PFSK-1 (cell line): ENCODE measurements around the gene PSEN2.

ENCODE experiments used
- POLR2AphosphoS5 ChIP-seq: IDR thresholded peaks from 2 replicates; pipeline ENCODE4 v1.6.1; 2012; ENCODE audit warnings: low read depth, mild to moderate bottlenecking, control low read depth, low read length, moderate library complexity
- REST ChIP-seq, 2 experiments: IDR thresholded peaks; 2 replicates each; pipeline versions ENCODE4 v1.6.1 to v1.8.0; 2011 to 2012; ENCODE audit warnings: low read depth in 2 of 2, low read length in 2 of 2, control low read depth in 1 of 2, inconsistent platforms in 1 of 2, mild to moderate bottlenecking in 1 of 2, moderate library complexity in 1 of 2; ENCODE audit not compliant: insufficient read depth in 1 of 2
- SIN3A ChIP-seq: IDR thresholded peaks from 2 replicates; pipeline ENCODE4 v1.6.1; 2012; ENCODE audit warnings: mild to moderate bottlenecking, low read length, moderate library complexity, borderline replicate concordance; ENCODE audit not compliant: insufficient read depth
- TAF1 ChIP-seq: IDR thresholded peaks from 2 replicates; pipeline ENCODE4 v1.6.1; 2012; ENCODE audit warnings: low read length, control low read depth, borderline replicate concordance; ENCODE audit not compliant: insufficient read depth

DNA sequence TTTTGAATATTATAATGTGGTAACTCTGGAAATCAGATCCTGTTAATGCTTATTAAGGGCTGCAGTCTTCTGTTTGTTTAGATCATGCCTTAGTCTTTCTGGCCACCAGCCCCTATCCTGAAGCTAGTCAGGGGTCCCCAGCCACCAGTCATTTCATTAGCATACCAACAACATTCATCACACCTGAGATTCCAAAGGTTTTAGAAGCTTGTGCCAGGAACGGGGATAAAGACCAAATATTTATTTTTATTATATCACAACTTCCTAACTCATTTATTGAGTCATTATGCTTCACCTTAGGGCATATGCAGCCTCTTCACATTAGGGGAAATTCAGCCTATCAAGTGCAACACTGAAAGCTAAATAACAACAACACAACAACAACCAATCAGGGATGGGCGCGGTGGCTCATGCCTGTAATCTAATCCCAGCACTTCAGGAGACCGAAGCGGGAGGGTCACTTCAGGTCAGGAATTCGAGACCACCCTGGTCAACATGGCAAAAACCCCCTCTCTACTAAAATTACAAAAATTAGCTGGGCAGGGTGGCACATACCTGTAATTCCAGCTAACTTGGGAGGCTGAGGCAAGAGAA, 2.9 kb upstream of the PSEN2 start:
- TF ChIP-seq TAF1 (no peak), POLR2AphosphoS5 (no peak), REST (IDR thresholded peaks at IDR 0.05; ENCODE audit: insufficient read depth in 1 of 2, low read depth in 2 of 2, low read length in 2 of 2) (no peak), SIN3A (no peak)
